HFF-Myc (cell line): Measurements from ENCODE around the gene LRRN3.

Experiments
- DNase-seq: peaks from one replicate; pipeline ENCODE4 v3.0.0-alpha.2; 2011; ENCODE audit warnings: low read depth; ENCODE audit errors: extremely low read depth
- H3K4me3 ChIP-seq: replicated peaks from 2 replicates; pipeline ENCODE4 v1.5.1; 2011; ENCODE audit warnings: low read depth, mild to moderate bottlenecking, control low read depth, low read length
- TF ChIP-seq, protein P1 (sequence below): IDR thresholded peaks from 2 replicates; pipeline ENCODE4 v1.5.1; 2012; ENCODE audit warnings: mild to moderate bottlenecking, low read depth, low read length, control low read depth; ENCODE audit errors: missing control alignments

Gene LRRN3

DNA sequence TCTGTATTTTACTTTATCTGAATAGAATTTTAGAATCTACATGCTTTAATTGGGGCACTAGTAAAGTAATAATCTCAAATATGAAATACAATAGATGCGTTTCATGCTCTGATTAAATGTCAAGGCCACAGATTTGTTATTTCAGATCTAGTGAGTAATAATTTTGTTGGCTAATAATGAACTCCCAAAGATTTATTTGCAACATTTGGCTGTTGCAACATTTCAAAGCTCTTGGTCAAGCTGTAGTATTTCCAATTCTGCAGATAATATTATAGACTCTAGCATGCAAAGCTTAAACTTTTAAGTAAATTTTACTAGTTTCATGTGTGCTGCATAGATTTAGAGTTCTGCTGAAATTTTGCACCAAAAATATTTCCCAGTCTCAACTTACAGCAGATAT, 16.7 kb downstream of the LRRN3 start:
- H3K4me3 ChIP-seq: no peak overlapping the region
- TF ChIP-seq, protein P1, sequence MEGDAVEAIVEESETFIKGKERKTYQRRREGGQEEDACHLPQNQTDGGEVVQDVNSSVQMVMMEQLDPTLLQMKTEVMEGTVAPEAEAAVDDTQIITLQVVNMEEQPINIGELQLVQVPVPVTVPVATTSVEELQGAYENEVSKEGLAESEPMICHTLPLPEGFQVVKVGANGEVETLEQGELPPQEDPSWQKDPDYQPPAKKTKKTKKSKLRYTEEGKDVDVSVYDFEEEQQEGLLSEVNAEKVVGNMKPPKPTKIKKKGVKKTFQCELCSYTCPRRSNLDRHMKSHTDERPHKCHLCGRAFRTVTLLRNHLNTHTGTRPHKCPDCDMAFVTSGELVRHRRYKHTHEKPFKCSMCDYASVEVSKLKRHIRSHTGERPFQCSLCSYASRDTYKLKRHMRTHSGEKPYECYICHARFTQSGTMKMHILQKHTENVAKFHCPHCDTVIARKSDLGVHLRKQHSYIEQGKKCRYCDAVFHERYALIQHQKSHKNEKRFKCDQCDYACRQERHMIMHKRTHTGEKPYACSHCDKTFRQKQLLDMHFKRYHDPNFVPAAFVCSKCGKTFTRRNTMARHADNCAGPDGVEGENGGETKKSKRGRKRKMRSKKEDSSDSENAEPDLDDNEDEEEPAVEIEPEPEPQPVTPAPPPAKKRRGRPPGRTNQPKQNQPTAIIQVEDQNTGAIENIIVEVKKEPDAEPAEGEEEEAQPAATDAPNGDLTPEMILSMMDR: no peak
- DNase-seq: no peak

DNA sequence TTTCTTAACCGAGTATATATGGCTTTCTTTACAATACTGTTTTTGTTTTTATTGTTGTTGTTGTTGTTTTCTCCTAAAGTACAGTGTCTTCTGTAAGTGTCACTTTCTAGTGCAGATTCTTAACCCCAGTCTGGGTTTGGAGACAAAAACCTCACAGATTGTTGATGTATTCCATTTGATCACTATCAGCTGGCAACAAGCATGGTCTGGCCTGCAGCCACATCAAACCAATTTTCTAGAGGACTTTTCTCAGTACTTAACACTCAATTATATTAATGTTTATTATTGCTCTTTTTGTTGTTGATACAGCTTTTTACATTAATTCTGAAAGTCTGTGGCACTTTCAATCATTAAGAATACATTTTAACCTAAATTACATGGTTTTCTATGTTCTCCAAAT, 17.1 kb downstream of the LRRN3 start:
- no peak for DNase-seq
- TF ChIP-seq, protein P1: no peak
- no peak overlapping the region for H3K4me3 ChIP-seq

DNA sequence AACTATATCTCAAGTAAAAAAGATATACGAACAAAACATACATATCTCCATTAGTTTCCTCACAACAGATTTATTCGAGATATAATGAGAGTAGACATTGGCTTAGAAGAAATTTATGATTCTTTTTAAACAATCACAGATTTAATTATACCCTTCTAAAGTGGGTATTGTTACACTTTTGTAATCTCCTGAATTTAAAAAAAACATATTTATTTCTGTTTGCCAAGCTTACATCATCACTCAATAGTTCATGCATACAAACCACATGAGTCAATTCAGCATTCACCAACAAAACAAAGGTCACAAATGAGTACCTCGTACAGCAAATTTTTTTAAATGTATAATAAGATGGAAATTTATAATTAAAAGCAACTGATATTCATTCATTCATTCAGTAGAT, 17.6 kb downstream of the LRRN3 start:
- no peak for DNase-seq
- TF ChIP-seq, protein P1: no peak
- H3K4me3 ChIP-seq: no peak overlapping the region

DNA sequence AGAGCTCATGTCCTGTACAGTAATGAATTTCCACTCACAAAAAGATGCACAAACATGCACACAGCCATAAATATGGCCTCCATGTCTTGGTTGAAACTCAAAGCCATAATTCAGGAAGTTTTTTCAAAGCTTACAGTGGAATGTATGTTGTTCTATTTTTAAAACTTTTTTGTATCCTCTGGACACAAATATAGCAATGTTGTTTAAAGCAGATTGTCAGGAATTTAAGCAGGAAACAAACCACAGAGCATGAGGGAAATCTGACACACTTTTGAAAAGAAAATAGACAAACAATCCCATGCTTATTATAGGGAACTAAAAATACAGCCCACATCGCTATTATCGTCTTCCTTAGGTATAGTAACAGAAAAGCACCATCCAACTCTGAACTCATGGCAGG, 21.5 kb downstream of the LRRN3 start:
- DNase-seq: no peak
- no peak overlapping the region for H3K4me3 ChIP-seq
- TF ChIP-seq, protein P1: no peak

DNA sequence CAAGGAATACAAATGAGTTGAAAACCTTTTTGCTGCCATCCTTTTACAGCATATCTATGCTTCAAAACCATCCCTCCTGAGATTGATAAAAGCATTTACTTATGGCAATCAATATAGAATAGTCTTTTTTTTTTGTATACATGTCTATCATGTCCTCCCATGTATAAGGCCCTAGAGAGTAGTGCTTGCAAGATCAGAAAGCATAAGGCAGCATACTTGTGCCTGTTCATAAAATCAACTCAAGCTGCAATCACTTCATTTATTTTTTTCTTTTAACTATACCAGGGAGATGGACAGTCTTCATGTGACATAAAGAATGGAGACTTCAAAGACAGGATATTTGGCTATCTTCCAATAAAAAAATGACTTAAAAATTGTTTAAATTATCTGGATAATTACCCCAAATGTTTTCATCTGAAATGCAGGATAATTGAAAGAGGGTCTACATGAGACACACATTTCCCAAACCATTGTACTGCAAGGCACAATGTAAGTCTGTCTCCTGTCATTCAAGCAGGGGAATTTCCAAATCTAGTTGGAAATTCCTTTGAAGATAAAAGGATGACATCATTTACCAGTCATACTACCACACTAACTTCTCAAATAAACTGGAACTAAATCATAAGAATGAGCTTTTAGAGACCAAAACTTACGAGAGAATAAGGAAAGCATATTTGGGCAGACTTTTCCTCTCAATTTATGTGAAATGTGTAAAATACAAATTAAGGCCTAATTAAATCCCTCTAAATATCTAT, 22.5 kb downstream of the LRRN3 start:
- DNase-seq: no peak
- TF ChIP-seq, protein P1: no peak
- no peak overlapping the region for H3K4me3 ChIP-seq

DNA sequence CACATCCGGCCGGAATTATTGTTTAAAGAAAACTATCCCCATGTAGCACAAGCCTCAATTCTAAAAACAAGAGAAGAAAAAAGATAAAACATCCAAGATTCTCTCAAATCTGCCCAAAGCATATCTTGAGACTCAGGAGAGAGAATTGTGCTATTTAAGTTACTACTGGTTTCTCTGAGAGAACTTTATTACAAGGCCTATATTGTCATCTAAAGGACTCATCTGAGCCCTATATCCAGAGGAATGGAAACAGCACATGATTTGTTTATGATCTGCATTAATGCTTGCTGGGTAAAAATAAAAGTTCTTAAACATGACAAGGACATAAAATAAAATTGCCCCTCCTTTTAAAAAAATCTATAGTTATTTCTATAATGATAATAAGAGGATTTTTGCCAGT, 25.0 kb downstream of the LRRN3 start:
- TF ChIP-seq, protein P1: no peak
- DNase-seq: no peak
- no peak overlapping the region for H3K4me3 ChIP-seq

DNA sequence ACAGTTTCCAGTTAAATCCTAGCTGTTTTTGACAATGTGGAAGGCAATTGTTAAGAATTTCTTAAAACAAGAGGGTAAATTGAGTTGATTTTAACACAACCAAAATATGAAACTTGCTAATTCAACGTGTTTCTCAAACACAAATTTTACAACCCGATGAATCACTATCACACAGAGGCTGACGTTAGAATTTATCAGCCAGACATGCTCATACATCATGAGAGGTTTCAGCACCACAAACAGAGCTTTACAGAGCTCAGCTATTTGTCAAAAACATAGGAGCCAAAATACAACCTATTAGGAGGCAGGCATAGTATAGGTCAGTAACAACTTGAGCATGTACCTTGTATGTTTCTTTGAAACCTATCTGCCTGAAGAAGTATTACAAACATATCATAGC, 36.1 kb downstream of the LRRN3 start:
- TF ChIP-seq, protein P1: no peak
- DNase-seq: no peak
- no peak overlapping the region for H3K4me3 ChIP-seq
